ENCODE results near the gene YEATS2.

DNA sequence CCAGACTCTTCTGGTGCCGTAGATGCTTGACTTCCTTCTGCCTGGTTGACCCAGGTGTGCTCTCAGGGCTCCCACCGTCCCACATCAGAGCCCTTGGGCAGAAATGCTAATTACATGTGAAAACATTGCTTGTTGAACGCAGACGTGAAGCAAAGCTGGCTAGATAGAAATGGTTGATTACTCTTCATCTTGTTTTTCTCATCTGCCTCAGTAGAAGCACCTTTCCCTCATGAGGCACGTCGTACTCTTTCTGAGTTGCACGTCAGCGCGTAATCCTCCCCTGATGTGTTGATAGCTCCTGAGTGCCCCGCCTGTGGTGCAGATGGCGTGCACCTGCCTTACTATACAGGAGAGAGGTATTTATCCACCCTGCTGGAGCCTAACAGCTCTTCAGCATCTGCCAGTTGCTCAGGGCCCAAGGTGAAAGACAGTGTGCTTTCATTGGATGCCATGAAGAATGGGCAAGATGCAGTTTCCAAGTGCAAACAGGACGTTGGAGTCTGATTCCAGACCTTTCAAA lies 109.7 kb downstream of the YEATS2 start:
- TF ChIP-seq, protein P1, sequence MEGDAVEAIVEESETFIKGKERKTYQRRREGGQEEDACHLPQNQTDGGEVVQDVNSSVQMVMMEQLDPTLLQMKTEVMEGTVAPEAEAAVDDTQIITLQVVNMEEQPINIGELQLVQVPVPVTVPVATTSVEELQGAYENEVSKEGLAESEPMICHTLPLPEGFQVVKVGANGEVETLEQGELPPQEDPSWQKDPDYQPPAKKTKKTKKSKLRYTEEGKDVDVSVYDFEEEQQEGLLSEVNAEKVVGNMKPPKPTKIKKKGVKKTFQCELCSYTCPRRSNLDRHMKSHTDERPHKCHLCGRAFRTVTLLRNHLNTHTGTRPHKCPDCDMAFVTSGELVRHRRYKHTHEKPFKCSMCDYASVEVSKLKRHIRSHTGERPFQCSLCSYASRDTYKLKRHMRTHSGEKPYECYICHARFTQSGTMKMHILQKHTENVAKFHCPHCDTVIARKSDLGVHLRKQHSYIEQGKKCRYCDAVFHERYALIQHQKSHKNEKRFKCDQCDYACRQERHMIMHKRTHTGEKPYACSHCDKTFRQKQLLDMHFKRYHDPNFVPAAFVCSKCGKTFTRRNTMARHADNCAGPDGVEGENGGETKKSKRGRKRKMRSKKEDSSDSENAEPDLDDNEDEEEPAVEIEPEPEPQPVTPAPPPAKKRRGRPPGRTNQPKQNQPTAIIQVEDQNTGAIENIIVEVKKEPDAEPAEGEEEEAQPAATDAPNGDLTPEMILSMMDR (IDR thresholded peaks at IDR 0.05; ENCODE audit: low read depth, low read length), result no peak
- no peak for TF ChIP-seq EZH2phosphoT487 (IDR thresholded peaks at IDR 0.05; ENCODE audit: low read depth)

Measured in OCI-LY3 (cell line).